Fibroblast of skin of right quadriceps (primary cell): Measurements from ENCODE around the gene SLC15A4.
"Not testable (repeated sequence)": the region's sequence is repeated elsewhere in the genome, so short reads cannot be mapped to it uniquely, and the experiment has no call there.

Source experiments
- DNase-seq: peaks from one replicate; pipeline ENCODE4 v3.0.0-alpha.2; 2013

Gene SLC15A4

GRCh38 chr12:128823916-128824839 lies at the start of gene SLC15A4:
Gene SLC15A4 (minus strand): TSS chr12:128823958. CDS start chr12:128823943, 15 bp downstream.
- DNase-seq, result peak; percentile 90

DNA sequence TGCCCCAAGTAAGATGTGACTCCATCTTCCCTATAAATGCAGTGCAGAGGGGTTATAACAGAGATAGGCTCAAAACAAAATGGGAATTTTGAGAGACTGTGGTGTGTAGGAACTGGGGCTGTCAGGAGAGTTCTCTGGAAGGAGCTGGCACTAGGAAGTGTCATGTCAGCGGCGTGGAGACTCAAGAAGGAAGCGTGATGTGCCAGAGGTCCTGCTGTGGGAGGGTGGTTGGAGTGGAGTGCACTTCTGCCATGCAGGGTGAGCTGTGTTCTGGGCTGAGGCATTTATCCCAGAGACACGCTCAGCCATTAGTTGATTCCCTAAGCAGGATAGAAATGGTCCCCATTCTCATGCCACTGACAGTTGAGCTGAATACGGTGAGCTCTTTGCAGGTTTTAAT lies 48.5 kb upstream of the SLC15A4 start:
- DNase-seq, result no peak

DNA sequence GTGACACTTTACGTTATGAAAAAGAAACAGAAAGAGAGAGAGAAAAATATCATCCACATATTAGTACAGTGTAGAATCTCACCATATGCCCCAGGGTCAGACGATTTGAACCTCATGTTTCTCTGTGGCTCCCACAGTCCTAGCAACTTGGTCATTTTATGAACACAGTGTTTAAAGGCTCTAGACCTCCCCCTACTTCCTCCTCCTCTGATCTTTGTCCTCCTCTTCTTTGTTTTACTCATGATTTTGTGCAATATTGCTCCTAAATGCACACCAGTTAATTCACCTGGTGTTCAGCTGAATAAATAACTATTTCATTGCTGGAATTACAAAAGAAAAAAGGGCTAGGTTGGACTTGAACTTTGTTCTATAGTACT lies 47.7 kb upstream of the SLC15A4 start:
- no peak for DNase-seq

- no peak for DNase-seq
Observed at GRCh38 chr12:128867466-128867865, 43.7 kb upstream of the SLC15A4 start.

- DNase-seq, result no peak
Observed at GRCh38 chr12:128864516-128865186, 40.9 kb upstream of the SLC15A4 start.

DNA sequence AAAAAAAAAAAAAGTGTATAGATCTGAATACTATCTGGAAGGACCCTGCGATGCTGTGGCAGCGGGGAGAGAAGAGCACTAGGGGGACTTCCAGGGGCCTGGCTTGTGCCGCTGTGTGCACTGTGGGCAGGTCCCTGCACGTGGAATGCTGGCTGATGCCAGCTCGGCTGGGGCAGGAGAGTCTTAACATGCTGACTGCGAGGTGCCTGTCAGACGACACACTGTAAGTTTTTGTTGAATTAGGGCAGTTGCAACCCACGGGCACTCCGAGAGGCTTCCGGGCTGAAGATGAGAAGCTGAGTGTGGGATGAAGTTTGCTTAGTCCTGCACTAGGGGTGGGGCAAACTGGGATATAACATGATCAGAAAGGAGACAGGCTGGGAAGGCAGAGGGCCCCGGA lies 40.2 kb upstream of the SLC15A4 start:
- no peak for DNase-seq

DNA sequence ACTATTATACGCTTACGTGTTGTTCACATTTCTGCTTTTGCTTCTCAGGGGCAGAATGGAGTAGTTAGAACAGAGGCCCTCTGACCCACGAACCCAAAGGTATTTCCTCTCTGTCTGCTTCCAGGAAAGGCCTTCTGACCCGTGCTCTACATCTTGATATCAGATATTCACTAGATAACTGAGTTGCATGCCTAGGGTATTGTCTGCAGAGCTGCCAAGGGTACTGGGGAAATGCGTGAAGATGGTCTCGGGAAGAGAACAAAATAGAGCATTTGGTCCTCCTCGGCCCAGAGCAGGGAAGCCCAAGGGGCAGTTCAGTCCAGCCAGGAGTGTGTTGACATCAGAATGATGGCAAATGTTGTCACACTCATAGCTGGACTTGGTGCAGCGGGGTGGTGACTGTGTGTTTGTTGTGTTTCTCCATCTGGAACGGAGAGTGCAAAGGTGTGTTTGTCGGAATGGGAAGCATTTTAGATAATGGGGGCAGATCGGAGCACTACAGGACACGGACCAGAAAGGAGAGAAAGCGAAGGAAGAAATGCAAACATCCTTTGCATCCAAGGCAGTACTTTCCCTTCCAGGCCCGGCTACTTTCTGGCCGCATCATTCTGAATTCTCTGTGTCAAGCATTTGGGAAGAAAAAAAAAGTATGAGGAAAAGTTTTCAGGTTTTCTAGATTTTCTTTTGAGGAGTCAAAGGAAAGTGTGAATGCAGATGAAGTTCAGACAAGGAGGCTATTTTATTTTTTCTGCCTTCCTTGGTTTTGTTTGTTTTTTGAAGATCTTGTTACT lies 37.7 kb upstream of the SLC15A4 start:
- DNase-seq, result no peak

DNA sequence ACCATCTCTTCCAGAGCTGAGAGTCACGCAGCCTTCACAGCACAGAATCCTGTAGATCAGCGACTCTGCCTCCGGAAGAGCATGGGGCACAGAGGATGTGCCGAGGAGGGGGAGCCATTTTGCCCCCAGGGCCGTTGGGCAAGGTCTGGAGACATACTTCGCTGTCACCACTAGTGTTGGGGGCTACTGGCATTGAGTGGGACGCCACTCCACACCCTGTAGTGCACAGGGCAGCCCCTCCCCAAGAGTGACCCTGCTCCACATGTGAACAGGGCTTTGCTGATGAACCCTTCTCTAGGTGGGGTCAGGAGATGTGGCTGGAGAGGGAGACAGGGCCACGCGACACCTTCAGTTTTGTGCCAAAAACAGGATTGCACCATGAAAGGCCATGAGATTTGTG lies 35.6 kb upstream of the SLC15A4 start:
- no peak for DNase-seq

- no peak for DNase-seq
Observed at GRCh38 chr12:128857133-128857763, 33.5 kb upstream of the SLC15A4 start.

GRCh38 chr12:128856791-128857078 lies 33.0 kb upstream of the SLC15A4 start:
- no peak for DNase-seq

GRCh38 chr12:128856035-128856790 lies 32.5 kb upstream of the SLC15A4 start:
- no peak for DNase-seq

GRCh38 chr12:128853600-128854197 lies 29.9 kb upstream of the SLC15A4 start:
- DNase-seq, result no peak

- no peak for DNase-seq
Observed at GRCh38 chr12:128852885-128853599, 29.3 kb upstream of the SLC15A4 start, which contains the start of gene GLT1D1. Gene GLT1D1 (plus strand): TSS chr12:128853478. CDS start chr12:128853582, 104 bp downstream.

GRCh38 chr12:128852026-128852698 lies 28.4 kb upstream of the SLC15A4 start:
- no peak for DNase-seq

DNA sequence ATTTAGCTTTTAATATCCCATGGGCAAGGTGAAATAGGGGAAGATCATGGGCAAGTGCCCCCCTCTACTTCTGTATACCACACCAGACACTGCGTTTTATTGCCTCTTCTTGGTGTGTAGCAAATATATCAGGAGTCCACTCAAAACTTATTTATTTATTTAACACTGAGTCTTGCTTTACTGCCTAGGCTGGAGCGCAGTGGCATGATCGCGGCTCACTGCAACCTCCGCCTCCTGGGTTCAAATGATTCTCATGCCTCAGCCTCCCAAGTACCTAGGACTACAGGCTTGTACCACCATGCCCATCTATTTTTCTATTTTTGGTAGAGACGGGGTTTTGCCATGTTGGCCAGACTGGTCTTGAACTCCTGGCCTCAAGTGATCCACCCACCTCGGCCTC lies 27.7 kb upstream of the SLC15A4 start:
- not testable (repeated sequence) for DNase-seq

GRCh38 chr12:128850400-128850799 lies 26.6 kb upstream of the SLC15A4 start:
- no peak for DNase-seq

- DNase-seq, result not testable (repeated sequence)
Observed at GRCh38 chr12:128849806-128850205, 26.0 kb upstream of the SLC15A4 start.

DNA sequence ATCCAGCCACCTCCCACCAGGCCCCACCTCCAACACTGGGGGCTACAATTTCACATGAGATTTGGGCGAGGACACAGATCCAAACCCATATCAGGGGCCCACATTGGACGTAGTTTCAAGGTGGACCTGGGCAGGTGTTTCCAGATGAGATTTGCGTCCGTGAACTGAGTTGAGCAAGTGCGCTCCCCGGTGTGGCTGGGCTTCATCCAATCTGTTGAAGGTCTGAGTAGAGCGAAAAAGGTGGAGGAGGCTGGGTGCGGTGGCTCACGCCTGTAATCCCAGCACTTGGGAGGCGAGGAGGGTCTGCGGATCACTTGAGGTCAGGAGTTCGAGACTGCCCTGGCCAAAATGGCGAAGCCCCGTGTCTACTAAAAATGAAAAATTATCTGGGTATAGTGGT lies 24.6 kb upstream of the SLC15A4 start:
- DNase-seq, result no peak

DNA sequence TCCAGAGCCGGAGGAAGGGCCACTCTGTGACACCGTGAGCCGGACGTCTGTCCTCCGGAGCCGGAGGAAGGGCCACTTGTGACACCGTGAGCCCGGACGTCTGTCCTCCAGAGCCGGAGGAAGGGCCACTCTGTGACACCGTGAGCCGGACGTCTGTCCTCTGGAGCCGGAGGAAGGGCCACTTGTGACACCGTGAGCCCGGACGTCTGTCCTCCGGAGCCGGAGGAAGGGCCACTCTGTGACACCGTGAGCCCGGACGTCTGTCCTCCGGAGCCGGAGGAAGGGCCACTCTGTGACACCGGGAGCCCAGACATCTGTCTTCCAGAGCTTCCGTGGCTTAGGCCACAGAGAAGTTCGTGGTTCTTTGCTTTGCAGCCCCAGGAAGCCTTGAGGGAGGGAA lies 22.9 kb upstream of the SLC15A4 start:
- not testable (repeated sequence) for DNase-seq

DNA sequence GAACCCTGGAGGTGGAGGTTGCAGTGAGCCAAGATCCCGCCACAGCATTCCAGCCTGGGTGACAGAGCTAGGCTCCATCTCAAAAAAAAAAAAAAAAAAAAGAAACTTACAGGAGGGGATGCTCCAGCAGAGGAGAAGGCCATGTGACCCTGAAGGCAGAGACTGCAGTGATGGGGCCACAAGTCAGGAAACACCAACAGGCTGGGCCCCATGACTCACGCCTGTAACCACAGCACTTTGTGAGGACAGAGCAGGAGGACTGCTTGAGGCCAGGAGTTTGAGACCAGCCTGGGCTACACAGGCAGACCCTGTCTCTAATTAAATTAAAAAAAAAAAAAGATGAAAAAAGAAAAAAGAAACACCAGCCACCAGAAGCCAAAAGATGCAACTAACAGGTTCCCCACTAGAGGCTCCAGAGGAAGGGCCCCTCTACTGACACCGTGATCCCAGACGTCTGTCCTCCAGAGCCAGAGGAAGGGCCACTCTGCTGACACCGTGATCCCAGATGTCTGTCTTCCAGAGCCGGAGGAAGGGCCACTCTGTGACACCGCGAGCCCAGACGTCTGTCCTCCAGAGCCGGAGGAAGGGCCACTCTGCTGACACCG lies 20.4 kb upstream of the SLC15A4 start:
- DNase-seq, result no peak
